ENCODE measurements around the gene RIN2. TPM values are rescaled to one million over a fixed set of nuclear protein-coding genes. Genes with fewer than 3 reads are reported as not detected.

RIN2 gene
- total and polyA plus RNA-seq, 2 of the 13 experiments (the other 11 are each of a cell fraction or from before 2014, with no cell fraction given) = 2.5 to 5.1 TPM

GRCh38 chr20:19757487-19758132, 448 bp upstream of the RIN2 start (continued):
- TF ChIP-seq, protein P1, sequence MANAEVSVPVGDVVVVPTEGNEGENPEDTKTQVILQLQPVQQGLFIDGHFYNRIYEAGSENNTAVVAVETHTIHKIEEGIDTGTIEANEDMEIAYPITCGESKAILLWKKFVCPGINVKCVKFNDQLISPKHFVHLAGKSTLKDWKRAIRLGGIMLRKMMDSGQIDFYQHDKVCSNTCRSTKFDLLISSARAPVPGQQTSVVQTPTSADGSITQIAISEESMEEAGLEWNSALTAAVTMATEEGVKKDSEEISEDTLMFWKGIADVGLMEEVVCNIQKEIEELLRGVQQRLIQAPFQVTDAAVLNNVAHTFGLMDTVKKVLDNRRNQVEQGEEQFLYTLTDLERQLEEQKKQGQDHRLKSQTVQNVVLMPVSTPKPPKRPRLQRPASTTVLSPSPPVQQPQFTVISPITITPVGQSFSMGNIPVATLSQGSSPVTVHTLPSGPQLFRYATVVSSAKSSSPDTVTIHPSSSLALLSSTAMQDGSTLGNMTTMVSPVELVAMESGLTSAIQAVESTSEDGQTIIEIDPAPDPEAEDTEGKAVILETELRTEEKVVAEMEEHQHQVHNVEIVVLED (CRISPR knock-in tag; IDR thresholded peaks at IDR 0.05; ENCODE audit: borderline replicate concordance) = 0 out of 2 replicates have a peak, but pooled peaks have one; percentile 50
- TF ChIP-seq, protein P2, sequence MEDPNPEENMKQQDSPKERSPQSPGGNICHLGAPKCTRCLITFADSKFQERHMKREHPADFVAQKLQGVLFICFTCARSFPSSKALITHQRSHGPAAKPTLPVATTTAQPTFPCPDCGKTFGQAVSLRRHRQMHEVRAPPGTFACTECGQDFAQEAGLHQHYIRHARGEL (CRISPR knock-in tag; IDR thresholded peaks at IDR 0.05) = peak; percentile 91; the same call in 1 of the 2 replicates
- TF ChIP-seq ZNF563 (CRISPR knock-in tag; IDR thresholded peaks at IDR 0.05) = peak; percentile 54; the same call in 1 of the 2 replicates
- TF ChIP-seq ZNF335 (CRISPR knock-in tag; IDR thresholded peaks at IDR 0.05) = no peak
- peak; percentile 90; the same call in 1 of the 2 replicates for TF ChIP-seq ZNF839 (CRISPR knock-in tag; IDR thresholded peaks at IDR 0.05; ENCODE audit: borderline replicate concordance)
- 0 out of 2 replicates have a peak, but pooled peaks have one; percentile 9 for TF ChIP-seq ELF3 (CRISPR knock-in tag; IDR thresholded peaks at IDR 0.05)
- TF ChIP-seq, protein P3, sequence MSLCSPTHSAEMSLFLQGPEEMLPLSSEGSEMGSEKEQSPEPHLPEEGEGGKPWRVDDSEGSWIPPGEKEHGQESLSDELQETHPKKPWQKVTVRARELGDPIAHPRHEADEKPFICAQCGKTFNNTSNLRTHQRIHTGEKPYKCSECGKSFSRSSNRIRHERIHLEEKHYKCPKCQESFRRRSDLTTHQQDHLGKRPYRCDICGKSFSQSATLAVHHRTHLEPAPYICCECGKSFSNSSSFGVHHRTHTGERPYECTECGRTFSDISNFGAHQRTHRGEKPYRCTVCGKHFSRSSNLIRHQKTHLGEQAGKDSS (CRISPR knock-in tag; IDR thresholded peaks at IDR 0.05; ENCODE audit: borderline replicate concordance, low read depth) = no peak; the same call in 1 of the 2 replicates
- TF ChIP-seq WIZ (CRISPR knock-in tag; IDR thresholded peaks at IDR 0.05) = peak; percentile 85
- peak; percentile 85 for TF ChIP-seq KDM5B (CRISPR knock-in tag; IDR thresholded peaks at IDR 0.05; ENCODE audit: borderline replicate concordance)
- peak; percentile 61; the same call in 1 of the 2 replicates for TF ChIP-seq FOXO1 (CRISPR knock-in tag; IDR thresholded peaks at IDR 0.05)
- TF ChIP-seq ZNF749 (CRISPR knock-in tag; IDR thresholded peaks at IDR 0.05; ENCODE audit: borderline replicate concordance) = peak; percentile 71; the same call in 1 of the 2 replicates
- peak; percentile 55; the same call in 1 of the 2 replicates for TF ChIP-seq KAT7 (CRISPR knock-in tag; IDR thresholded peaks at IDR 0.05; ENCODE audit: borderline replicate concordance)
- peak; percentile 12; the same call in 1 of the 2 replicates for TF ChIP-seq ZNF777 (CRISPR knock-in tag; IDR thresholded peaks at IDR 0.05)
- peak; percentile 78; the same call in 1 of the 2 replicates for TF ChIP-seq ZNF709 (CRISPR knock-in tag; IDR thresholded peaks at IDR 0.05)
- TF ChIP-seq PITX1 (CRISPR knock-in tag; IDR thresholded peaks at IDR 0.05) = peak; percentile 60
- peak; percentile 74 for TF ChIP-seq SRSF1 (optimal IDR thresholded peaks at IDR 0.05; ENCODE audit: low read depth, low read length)
- TF ChIP-seq TCF7L2 (IDR thresholded peaks at IDR 0.05; ENCODE audit: low read depth, low read length) = no peak
- peak; percentile 62 for TF ChIP-seq TEAD3 (CRISPR knock-in tag; optimal IDR thresholded peaks at IDR 0.05; ENCODE audit: borderline replicate concordance)
- TF ChIP-seq MXD3 (CRISPR knock-in tag; IDR thresholded peaks at IDR 0.05) = peak; percentile 27; the same call in 1 of the 2 replicates
- 0 out of 2 replicates have a peak, but pooled peaks have one; percentile 12 for TF ChIP-seq POLR2AphosphoS5 (IDR thresholded peaks at IDR 0.05; ENCODE audit: low read depth, low read length)
- TF ChIP-seq SSRP1 (CRISPR knock-in tag; IDR thresholded peaks at IDR 0.05) = peak; percentile 80
- no peak for TF ChIP-seq ZNF557 (CRISPR knock-in tag; IDR thresholded peaks at IDR 0.05)
- TF ChIP-seq HDAC1 (CRISPR knock-in tag; IDR thresholded peaks at IDR 0.05) = no peak; the same call in 1 of the 2 replicates
- TF ChIP-seq ETS1 (CRISPR knock-in tag; IDR thresholded peaks at IDR 0.05) = peak; percentile 51; the same call in 1 of the 2 replicates
- TF ChIP-seq ZNF781 (CRISPR knock-in tag; IDR thresholded peaks at IDR 0.05; ENCODE audit: borderline replicate concordance, not compliant biosample characterization) = peak; percentile 90
- 0 out of 2 replicates have a peak, but pooled peaks have one; percentile 46 for TF ChIP-seq ZBTB1 (CRISPR knock-in tag; IDR thresholded peaks at IDR 0.05; ENCODE audit: borderline replicate concordance)
- TF ChIP-seq FOSL1 (CRISPR knock-in tag; IDR thresholded peaks at IDR 0.05; ENCODE audit: borderline replicate concordance) = no peak

Measured in HepG2 (cell line).